ENCODE results near the gene RUNX3.

DNA sequence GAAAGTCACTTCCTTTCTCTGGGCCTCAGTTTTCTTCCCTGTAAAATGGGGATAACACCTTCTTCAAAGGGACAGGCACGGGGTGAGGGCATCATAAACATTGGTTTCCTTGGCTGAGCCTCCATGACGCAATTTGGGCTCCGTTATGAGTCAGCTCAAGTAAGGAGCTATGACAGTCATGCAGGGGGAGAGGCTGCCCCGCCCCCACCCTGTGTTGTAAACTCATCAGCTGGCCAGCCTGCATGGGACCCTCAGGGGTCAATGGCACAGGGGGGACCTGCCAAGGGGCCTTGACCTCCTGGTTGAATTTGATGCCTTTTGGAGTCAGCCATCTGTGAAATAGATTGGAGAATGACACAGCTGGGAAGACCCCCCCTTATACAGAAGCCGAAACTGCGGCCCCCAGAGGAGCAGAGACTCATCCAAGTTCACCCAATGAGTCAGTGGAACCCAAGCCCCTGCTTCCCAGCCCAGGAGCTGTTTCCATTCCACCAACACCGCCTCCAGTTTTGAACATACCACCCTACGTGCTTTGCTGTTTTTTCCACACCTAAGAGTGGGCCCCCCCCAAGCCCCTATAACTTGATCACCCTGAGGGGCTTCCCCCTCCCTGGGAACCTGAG, 36.8 kb upstream of the RUNX3 start:
- TF ChIP-seq, protein P1, sequence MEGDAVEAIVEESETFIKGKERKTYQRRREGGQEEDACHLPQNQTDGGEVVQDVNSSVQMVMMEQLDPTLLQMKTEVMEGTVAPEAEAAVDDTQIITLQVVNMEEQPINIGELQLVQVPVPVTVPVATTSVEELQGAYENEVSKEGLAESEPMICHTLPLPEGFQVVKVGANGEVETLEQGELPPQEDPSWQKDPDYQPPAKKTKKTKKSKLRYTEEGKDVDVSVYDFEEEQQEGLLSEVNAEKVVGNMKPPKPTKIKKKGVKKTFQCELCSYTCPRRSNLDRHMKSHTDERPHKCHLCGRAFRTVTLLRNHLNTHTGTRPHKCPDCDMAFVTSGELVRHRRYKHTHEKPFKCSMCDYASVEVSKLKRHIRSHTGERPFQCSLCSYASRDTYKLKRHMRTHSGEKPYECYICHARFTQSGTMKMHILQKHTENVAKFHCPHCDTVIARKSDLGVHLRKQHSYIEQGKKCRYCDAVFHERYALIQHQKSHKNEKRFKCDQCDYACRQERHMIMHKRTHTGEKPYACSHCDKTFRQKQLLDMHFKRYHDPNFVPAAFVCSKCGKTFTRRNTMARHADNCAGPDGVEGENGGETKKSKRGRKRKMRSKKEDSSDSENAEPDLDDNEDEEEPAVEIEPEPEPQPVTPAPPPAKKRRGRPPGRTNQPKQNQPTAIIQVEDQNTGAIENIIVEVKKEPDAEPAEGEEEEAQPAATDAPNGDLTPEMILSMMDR (conservative IDR thresholded peaks at IDR 0.05; ENCODE audit: low read length) = no peak
- TF ChIP-seq EZH2phosphoT487 (IDR thresholded peaks at IDR 0.05; ENCODE audit: borderline replicate concordance) = no peak
